Measurements from ENCODE around the gene GALK1. TPM values are rescaled to one million over a fixed set of nuclear protein-coding genes. Genes with fewer than 3 reads are reported as not detected.

GALK1 gene
- total and polyA plus RNA-seq, 4 donors: 14.8 to 28.0 (median 24.9) TPM

DNA sequence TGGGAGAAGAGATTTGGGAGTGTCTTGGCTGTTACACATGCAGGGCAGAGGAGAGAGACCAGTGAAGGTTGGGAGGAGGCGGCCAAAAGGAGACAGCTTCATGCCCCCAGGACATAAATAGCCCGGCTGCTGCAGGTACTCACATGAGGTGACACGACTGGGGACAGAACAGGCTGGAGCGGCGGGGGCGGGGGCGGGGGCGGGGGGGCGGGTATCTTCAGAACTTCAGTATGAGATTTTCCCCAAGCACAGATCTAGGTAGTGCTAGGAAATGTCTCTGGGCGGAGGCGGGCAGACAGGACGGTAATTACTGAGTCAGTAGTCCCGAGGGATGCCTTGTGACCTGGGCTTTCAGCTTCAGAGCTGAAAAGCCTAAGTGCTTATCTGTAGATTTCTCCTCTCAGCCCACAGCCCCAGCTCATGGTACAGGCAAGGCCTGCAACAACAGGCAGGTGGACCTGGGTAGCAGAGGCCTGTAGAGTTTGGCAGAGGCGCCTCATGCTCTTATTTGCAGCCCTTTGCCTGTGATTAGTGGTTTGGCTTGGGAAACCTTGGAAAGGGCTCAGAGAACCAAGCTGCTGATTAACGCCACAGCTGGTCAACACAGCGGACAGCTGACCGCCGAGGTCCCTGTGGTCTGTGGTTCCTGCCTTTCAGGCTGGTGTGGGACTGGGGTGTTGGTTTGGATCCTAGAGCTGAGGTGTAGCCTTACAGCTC, 44.1 kb upstream of the GALK1 start:
- H3K27ac ChIP-seq (ENCODE audit: low read depth, low read length): no peak overlapping the region
- WGBS (ENCODE audit: insufficient coverage): 67% methylated on average over 10 of the region's 18 CpGs
- H3K27me3 ChIP-seq (ENCODE audit: control insufficient read depth, insufficient read depth, low read length): no peaks in the 10 kb centered on the region
- H3K9me3 ChIP-seq (ENCODE audit: control insufficient read depth, insufficient read depth, low read length): no peaks in the 10 kb centered on the region
- peak in 1 of 6 donors; percentile 21 for DNase-seq (ENCODE audit: low read depth in 4 of 6, low spot score in 6 of 6)
- no peak overlapping the region for H3K4me3 ChIP-seq (ENCODE audit: low read depth, low read length)
- H3K36me3 ChIP-seq (ENCODE audit: control insufficient read depth, insufficient read depth, low read length): peaks cover 52% of the 10 kb centered on the region
- no peaks in the 10 kb centered on the region for H3K4me1 ChIP-seq (ENCODE audit: control insufficient read depth, insufficient read depth, low read length)

DNA sequence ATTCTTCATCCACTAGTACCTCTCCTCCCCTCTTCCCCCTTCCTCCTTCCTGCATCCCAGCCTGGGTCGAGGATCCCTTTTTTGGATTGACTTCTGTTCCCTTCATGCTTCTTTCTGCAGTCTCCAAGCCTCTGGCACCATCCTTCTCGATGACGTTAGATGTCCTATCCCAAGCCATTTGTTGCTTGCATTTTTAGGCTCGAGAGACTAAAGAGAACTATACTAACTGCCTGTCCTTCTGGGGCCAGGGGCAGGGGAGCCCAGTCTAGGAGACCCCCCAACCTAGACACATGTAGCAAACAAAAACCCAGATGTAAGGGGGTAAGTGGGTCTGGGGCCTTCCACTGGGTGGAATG, 43.5 kb upstream of the GALK1 start:
- H3K27me3 ChIP-seq (ENCODE audit: control insufficient read depth, insufficient read depth, low read length): no peaks in the 10 kb centered on the region
- DNase-seq (ENCODE audit: low read depth in 4 of 6, low spot score in 6 of 6): no peak
- H3K9me3 ChIP-seq (ENCODE audit: control insufficient read depth, insufficient read depth, low read length): no peaks in the 10 kb centered on the region
- peaks cover 47% of the 10 kb centered on the region for H3K36me3 ChIP-seq (ENCODE audit: control insufficient read depth, insufficient read depth, low read length)
- no peaks in the 10 kb centered on the region for H3K4me1 ChIP-seq (ENCODE audit: control insufficient read depth, insufficient read depth, low read length)
- WGBS (ENCODE audit: insufficient coverage): 83% methylated on average over 1 of the region's 4 CpGs
- no peak overlapping the region for H3K4me3 ChIP-seq (ENCODE audit: low read depth, low read length)
- no peak overlapping the region for H3K27ac ChIP-seq (ENCODE audit: low read depth, low read length)

DNA sequence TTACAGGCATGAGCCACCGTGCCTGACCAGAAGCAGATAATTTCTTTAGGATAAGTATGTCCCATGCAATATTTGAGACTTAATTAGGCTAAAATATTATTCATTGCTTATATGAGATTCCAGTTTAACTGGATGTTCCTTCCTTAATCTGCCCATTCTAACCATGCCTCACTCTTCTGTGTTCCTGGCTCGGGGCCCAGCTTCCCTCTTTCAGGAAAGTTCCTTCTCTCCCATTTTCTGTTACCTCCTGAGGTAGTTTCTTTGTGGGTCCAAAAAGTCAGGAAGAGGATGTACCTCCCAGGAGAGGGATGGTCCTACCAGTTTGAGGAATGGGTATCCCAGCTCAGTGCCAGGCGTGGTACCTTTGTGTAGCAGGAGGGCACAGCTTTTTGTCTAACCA, 42.9 kb upstream of the GALK1 start:
- no peaks in the 10 kb centered on the region for H3K4me1 ChIP-seq (ENCODE audit: control insufficient read depth, insufficient read depth, low read length)
- H3K9me3 ChIP-seq (ENCODE audit: control insufficient read depth, insufficient read depth, low read length): no peaks in the 10 kb centered on the region
- H3K27me3 ChIP-seq (ENCODE audit: control insufficient read depth, insufficient read depth, low read length): no peaks in the 10 kb centered on the region
- 94% methylated on average over 1 of the region's 3 CpGs for WGBS (ENCODE audit: insufficient coverage)
- H3K36me3 ChIP-seq (ENCODE audit: control insufficient read depth, insufficient read depth, low read length): peaks cover 40% of the 10 kb centered on the region
- no peak for DNase-seq (ENCODE audit: low read depth in 4 of 6, low spot score in 6 of 6)
- no peak overlapping the region for H3K27ac ChIP-seq (ENCODE audit: low read depth, low read length)
- H3K4me3 ChIP-seq (ENCODE audit: low read depth, low read length): no peak overlapping the region

DNA sequence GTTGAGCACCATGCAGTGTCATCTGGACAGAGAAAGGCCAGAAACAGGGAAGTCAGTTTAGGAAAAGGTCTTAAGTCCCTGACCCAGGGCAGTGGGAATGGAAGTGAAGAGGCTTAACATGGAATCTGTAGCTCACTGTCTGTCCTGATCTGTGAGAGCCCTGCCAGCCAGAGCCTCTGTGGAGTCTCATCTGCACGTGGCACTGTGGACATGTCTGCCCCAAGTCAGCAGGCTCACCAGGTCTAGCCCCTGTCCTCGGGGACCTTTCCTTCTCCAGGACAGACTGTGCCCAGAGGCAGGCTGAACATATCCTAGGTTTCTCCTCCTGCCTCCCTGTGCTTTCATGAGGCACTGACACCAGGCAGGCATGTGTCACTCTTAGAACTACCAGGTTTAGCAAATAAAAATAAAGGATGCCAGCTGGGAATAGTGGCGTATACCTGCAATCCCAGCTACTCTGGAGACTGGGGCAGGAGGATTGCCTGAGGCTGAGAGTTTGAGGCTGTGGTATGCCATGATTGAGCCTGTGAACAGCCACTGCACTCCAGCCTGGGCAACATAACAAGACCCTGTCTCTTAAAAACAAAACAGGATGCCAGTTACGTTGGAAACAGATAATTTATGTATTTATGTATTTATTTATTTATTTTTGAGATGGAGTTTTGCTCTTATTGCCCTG, 42.0 kb upstream of the GALK1 start:
- Histone ChIP-seq H3K27ac (ENCODE audit: low read depth, low read length) (no peak overlapping the region), H3K27me3 (ENCODE audit: control insufficient read depth, insufficient read depth, low read length) (no peaks in the 10 kb centered on the region), H3K9me3 (ENCODE audit: control insufficient read depth, insufficient read depth, low read length) (no peaks in the 10 kb centered on the region), H3K36me3 (ENCODE audit: control insufficient read depth, insufficient read depth, low read length) (peaks cover 31% of the 10 kb centered on the region), H3K4me3 (ENCODE audit: low read depth, low read length) (no peak overlapping the region), H3K4me1 (ENCODE audit: control insufficient read depth, insufficient read depth, low read length) (no peaks in the 10 kb centered on the region)
- no peak for DNase-seq (ENCODE audit: low read depth in 4 of 6, low spot score in 6 of 6)
- WGBS (ENCODE audit: insufficient coverage): 89% methylated on average over 3 of the region's 4 CpGs

DNA sequence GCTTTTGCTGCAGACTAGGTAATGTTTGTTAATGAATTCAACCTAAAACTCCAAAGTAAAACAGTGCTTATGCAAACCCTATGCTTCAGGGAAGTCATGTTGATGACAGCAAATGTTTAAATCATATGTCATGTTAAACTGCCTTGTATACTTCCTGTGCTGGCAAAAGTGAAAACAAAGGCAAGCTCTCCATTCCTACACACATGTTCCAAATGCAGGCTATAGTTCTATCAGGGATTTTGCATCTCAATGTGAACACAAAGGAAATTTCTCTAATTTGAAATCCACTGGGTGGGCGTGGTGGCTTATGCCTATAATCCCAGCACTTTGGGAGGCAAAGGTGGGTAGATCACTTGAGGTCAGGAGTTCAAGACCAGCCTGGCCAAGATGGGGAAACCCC, 38.9 kb upstream of the GALK1 start:
- H3K4me3 ChIP-seq (ENCODE audit: low read depth, low read length): no peak overlapping the region
- H3K27ac ChIP-seq (ENCODE audit: low read depth, low read length): no peak overlapping the region
- no CpG with 5 or more reads among the region's 1 CpG for WGBS (ENCODE audit: insufficient coverage)
- H3K27me3 ChIP-seq (ENCODE audit: control insufficient read depth, insufficient read depth, low read length): no peaks in the 10 kb centered on the region
- H3K36me3 ChIP-seq (ENCODE audit: control insufficient read depth, insufficient read depth, low read length): peaks cover 22% of the 10 kb centered on the region
- no peak for DNase-seq (ENCODE audit: low read depth in 4 of 6, low spot score in 6 of 6)
- H3K4me1 ChIP-seq (ENCODE audit: control insufficient read depth, insufficient read depth, low read length): no peaks in the 10 kb centered on the region
- no peaks in the 10 kb centered on the region for H3K9me3 ChIP-seq (ENCODE audit: control insufficient read depth, insufficient read depth, low read length)

DNA sequence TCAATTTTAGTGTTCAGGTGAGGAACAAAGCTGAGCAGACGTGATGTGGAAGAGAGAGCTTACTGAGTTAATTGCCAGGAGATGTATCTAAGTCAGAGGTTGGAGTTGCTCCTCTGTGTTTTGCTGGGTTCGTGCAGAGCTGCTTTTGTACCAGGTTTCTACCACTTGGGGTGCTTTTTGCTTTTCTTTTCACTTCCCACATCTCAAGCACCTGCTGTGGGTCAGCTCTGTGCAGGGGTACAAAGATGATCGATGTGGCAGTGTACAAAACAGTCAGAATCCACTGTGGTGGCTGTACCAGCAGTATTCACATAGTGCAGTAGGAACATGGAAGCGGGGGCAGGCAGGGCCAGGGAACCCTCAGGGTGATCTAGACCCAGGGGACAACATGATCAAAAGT, 34.4 kb upstream of the GALK1 start:
- Histone ChIP-seq H3K4me1 (ENCODE audit: control insufficient read depth, insufficient read depth, low read length) (no peaks in the 10 kb centered on the region), H3K27ac (ENCODE audit: low read depth, low read length) (no peak overlapping the region), H3K4me3 (ENCODE audit: low read depth, low read length) (no peak overlapping the region), H3K9me3 (ENCODE audit: control insufficient read depth, insufficient read depth, low read length) (no peaks in the 10 kb centered on the region), H3K27me3 (ENCODE audit: control insufficient read depth, insufficient read depth, low read length) (no peaks in the 10 kb centered on the region), H3K36me3 (ENCODE audit: control insufficient read depth, insufficient read depth, low read length) (peaks cover 43% of the 10 kb centered on the region)
- no peak for DNase-seq (ENCODE audit: low read depth in 4 of 6, low spot score in 6 of 6)
- 94% methylated on average over 3 of the region's 4 CpGs for WGBS (ENCODE audit: insufficient coverage)

DNA sequence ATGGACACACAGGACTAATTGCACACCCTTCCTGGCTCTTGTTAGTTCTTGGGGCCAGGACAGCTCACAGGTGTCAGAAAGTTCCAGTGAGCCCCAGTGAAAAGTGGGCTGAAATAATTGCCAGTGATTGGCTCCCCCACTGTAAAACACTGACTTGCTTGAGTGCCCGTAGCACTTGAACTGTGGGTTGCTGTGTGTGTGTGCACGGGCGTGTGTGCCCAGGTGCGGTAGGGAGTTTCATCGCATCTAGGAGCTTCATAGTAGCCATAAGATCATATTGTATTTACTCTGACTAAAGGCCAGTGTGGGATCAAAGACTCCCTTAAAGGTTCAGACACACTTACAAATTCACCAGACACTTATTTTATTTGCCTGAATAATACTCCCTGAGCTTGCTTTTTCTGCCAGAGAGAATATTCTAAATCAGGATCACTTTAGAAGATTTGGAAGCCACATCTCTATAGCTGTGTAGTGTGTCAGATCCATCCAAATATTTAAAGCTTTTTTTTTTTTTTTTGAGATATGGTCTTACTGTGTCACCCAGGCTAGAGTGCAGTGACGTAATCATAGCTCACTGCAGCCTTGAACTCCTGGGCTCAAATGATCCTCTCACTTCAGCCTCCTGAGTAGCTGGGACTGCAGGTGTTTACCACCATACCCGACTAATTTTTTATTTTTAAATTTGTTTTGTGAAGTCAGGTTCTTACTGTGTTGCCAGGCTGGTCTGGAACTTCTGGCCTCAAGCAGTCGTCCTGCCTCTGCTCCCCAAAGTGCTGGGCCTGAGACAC, 31.0 kb upstream of the GALK1 start:
- no peaks in the 10 kb centered on the region for H3K4me1 ChIP-seq (ENCODE audit: control insufficient read depth, insufficient read depth, low read length)
- H3K4me3 ChIP-seq (ENCODE audit: low read depth, low read length): no peak overlapping the region
- H3K36me3 ChIP-seq (ENCODE audit: control insufficient read depth, insufficient read depth, low read length): peaks cover 38% of the 10 kb centered on the region
- no peak for DNase-seq (ENCODE audit: low read depth in 4 of 6, low spot score in 6 of 6)
- H3K27me3 ChIP-seq (ENCODE audit: control insufficient read depth, insufficient read depth, low read length): no peaks in the 10 kb centered on the region
- 57% methylated on average over 1 of the region's 8 CpGs for WGBS (ENCODE audit: insufficient coverage)
- no peaks in the 10 kb centered on the region for H3K9me3 ChIP-seq (ENCODE audit: control insufficient read depth, insufficient read depth, low read length)
- no peak overlapping the region for H3K27ac ChIP-seq (ENCODE audit: low read depth, low read length)

DNA sequence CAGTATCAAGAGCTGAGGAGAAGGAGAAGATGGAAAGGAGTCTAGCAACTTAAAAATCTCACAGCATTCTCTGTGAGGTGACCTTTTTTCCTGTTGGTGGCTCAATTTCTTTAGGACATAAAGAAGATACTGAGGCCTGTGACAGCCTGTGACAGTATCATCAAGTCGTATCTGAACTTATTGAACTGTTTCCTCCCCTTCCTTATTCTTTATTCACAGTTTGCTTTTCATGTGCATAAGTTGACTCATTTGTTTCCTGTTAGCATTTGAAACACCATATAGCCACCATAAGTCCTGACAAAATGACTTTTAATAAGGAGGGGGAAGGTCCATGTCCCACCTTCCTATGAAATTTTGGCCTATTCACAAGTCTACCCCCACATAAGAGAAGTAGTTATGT, 28.5 kb upstream of the GALK1 start:
- Histone ChIP-seq H3K36me3 (ENCODE audit: control insufficient read depth, insufficient read depth, low read length) (peaks cover 23% of the 10 kb centered on the region), H3K4me3 (ENCODE audit: low read depth, low read length) (no peak overlapping the region), H3K9me3 (ENCODE audit: control insufficient read depth, insufficient read depth, low read length) (no peaks in the 10 kb centered on the region), H3K4me1 (ENCODE audit: control insufficient read depth, insufficient read depth, low read length) (no peaks in the 10 kb centered on the region), H3K27me3 (ENCODE audit: control insufficient read depth, insufficient read depth, low read length) (no peaks in the 10 kb centered on the region), H3K27ac (ENCODE audit: low read depth, low read length) (no peak overlapping the region)
- WGBS (ENCODE audit: insufficient coverage): no CpG with 5 or more reads among the region's 1 CpG
- DNase-seq (ENCODE audit: low read depth in 4 of 6, low spot score in 6 of 6): no peak

DNA sequence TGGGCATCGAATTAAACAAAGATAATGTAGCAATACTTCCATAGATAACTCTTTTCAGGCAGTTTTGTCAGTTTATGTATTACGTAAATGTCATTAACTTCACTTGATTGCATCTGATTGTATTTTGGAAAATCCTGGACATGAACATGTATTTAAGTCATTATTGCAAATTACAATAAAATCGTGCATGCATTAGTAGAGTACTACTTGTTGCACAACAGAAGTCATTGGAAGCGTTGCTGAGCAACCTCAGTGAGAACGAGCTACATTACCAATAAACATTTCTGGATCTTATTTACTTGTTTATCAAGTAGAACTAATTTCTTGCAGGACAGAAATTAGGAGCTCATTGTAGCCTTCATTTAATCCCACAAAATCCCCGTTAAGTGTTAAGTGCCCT, 26.3 kb upstream of the GALK1 start:
- no peaks in the 10 kb centered on the region for H3K27me3 ChIP-seq (ENCODE audit: control insufficient read depth, insufficient read depth, low read length)
- DNase-seq (ENCODE audit: low read depth in 4 of 6, low spot score in 6 of 6): no peak
- no peak overlapping the region for H3K27ac ChIP-seq (ENCODE audit: low read depth, low read length)
- H3K4me3 ChIP-seq (ENCODE audit: low read depth, low read length): no peak overlapping the region
- H3K9me3 ChIP-seq (ENCODE audit: control insufficient read depth, insufficient read depth, low read length): no peaks in the 10 kb centered on the region
- H3K36me3 ChIP-seq (ENCODE audit: control insufficient read depth, insufficient read depth, low read length): peaks cover 9% of the 10 kb centered on the region
- peaks cover 7% of the 10 kb centered on the region for H3K4me1 ChIP-seq (ENCODE audit: control insufficient read depth, insufficient read depth, low read length)
- WGBS (ENCODE audit: insufficient coverage): no CpG with 5 or more reads among the region's 6 CpGs

Measured in spinal cord (tissue), 10 donors.